IMR-90 (cell line): Measurements from ENCODE around the gene PRSS56.

Source experiments
- BHLHE40 ChIP-seq: fragments of 150-350 bp; IDR thresholded peaks from 2 replicates; pipeline ENCODE4 v1.6.1; 2016; ENCODE audit warnings: mild to moderate bottlenecking, low read depth, low read length
- CEBPB ChIP-seq: IDR thresholded peaks from 2 replicates; pipeline ENCODE4 v1.6.1; 2012; ENCODE audit warnings: low read depth, low read length, improper control_type of control experiment
- FOS ChIP-seq: fragments of 150-350 bp; IDR thresholded peaks from 2 replicates; pipeline ENCODE4 v1.6.1; 2016; ENCODE audit warnings: low read depth, low read length
- MXI1 ChIP-seq: IDR thresholded peaks from 2 replicates; pipeline ENCODE4 v1.6.1; 2012; ENCODE audit warnings: low read depth, mild to moderate bottlenecking, low read length, moderate library complexity, borderline replicate concordance
- NFE2L2 ChIP-seq: fragments of 150-350 bp; IDR thresholded peaks from 2 replicates; pipeline ENCODE4 v1.6.1; 2016; ENCODE audit warnings: low read depth, mild to moderate bottlenecking, low read length
- POLR2A ChIP-seq: IDR thresholded peaks from 2 replicates; pipeline ENCODE4 v1.6.1; 2012; ENCODE audit warnings: mild to moderate bottlenecking, low read depth, low read length
- RAD21 ChIP-seq: IDR thresholded peaks from 2 replicates; pipeline ENCODE4 v1.6.1; 2012; ENCODE audit warnings: low read length, improper control_type of control experiment
- RCOR1 ChIP-seq: IDR thresholded peaks from 2 replicates; pipeline ENCODE4 v1.6.1; 2012; ENCODE audit warnings: mild to moderate bottlenecking, low read length, improper control_type of control experiment; ENCODE audit not compliant: insufficient replicate concordance
- RFX5 ChIP-seq: IDR thresholded peaks from 2 replicates; pipeline ENCODE4 v1.8.0; 2012; ENCODE audit warnings: low read depth, mild to moderate bottlenecking, low read length, moderate library complexity
- TF ChIP-seq, protein P1 (sequence below): conservative IDR thresholded peaks from 2 replicates; pipeline ENCODE4 v1.5.1; 2012; ENCODE audit warnings: mild to moderate bottlenecking, low read depth, low read length, improper control_type of control experiment
- TF ChIP-seq, protein P2 (sequence below): fragments of 150-350 bp; IDR thresholded peaks from 2 replicates; pipeline ENCODE4 v1.6.1; 2017; ENCODE audit warnings: mild to moderate bottlenecking, antibody characterized with exemption, low read length, low read depth
- TF ChIP-seq, protein P3 (sequence below): fragments of 150-350 bp; IDR thresholded peaks from 2 replicates; pipeline ENCODE4 v1.6.1; 2016; ENCODE audit warnings: low read depth, mild to moderate bottlenecking, low read length, moderate library complexity, borderline replicate concordance

GRCh38 chr2:232492963-232493700 lies 27.1 kb upstream of the PRSS56 start:
- TF ChIP-seq POLR2A (no peak), CEBPB (no peak), MXI1 (no peak), RCOR1 (no peak), RAD21 (no peak), RFX5 (no peak), BHLHE40 (no peak), FOS (no peak), NFE2L2 (no peak)
- TF ChIP-seq, protein P1, sequence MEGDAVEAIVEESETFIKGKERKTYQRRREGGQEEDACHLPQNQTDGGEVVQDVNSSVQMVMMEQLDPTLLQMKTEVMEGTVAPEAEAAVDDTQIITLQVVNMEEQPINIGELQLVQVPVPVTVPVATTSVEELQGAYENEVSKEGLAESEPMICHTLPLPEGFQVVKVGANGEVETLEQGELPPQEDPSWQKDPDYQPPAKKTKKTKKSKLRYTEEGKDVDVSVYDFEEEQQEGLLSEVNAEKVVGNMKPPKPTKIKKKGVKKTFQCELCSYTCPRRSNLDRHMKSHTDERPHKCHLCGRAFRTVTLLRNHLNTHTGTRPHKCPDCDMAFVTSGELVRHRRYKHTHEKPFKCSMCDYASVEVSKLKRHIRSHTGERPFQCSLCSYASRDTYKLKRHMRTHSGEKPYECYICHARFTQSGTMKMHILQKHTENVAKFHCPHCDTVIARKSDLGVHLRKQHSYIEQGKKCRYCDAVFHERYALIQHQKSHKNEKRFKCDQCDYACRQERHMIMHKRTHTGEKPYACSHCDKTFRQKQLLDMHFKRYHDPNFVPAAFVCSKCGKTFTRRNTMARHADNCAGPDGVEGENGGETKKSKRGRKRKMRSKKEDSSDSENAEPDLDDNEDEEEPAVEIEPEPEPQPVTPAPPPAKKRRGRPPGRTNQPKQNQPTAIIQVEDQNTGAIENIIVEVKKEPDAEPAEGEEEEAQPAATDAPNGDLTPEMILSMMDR = no peak
- TF ChIP-seq, protein P2, sequence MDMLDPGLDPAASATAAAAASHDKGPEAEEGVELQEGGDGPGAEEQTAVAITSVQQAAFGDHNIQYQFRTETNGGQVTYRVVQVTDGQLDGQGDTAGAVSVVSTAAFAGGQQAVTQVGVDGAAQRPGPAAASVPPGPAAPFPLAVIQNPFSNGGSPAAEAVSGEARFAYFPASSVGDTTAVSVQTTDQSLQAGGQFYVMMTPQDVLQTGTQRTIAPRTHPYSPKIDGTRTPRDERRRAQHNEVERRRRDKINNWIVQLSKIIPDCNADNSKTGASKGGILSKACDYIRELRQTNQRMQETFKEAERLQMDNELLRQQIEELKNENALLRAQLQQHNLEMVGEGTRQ = no peak
- TF ChIP-seq, protein P3, sequence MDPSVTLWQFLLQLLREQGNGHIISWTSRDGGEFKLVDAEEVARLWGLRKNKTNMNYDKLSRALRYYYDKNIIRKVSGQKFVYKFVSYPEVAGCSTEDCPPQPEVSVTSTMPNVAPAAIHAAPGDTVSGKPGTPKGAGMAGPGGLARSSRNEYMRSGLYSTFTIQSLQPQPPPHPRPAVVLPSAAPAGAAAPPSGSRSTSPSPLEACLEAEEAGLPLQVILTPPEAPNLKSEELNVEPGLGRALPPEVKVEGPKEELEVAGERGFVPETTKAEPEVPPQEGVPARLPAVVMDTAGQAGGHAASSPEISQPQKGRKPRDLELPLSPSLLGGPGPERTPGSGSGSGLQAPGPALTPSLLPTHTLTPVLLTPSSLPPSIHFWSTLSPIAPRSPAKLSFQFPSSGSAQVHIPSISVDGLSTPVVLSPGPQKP = no peak
